Measurements from ENCODE around the gene LMX1A.

Gene LMX1A

GRCh38 chr1:165376041-165376810, 19.7 kb upstream of the LMX1A start (continued):
- TF ChIP-seq ZNF148 (tag by site-specific recombination; IDR thresholded peaks at IDR 0.05; ENCODE audit: borderline replicate concordance), result no peak
- no peak for TF ChIP-seq ZNF23 (tag by site-specific recombination; IDR thresholded peaks at IDR 0.05; ENCODE audit: borderline replicate concordance)
- no peak for TF ChIP-seq ZNF211 (tag by site-specific recombination; IDR thresholded peaks at IDR 0.05; ENCODE audit: low read depth)
- no peak for TF ChIP-seq ATF2 (tag by site-specific recombination; IDR thresholded peaks at IDR 0.05; ENCODE audit: low read depth)
- no peak for TF ChIP-seq AEBP2 (tag by site-specific recombination; IDR thresholded peaks at IDR 0.05; ENCODE audit: borderline replicate concordance)
- TF ChIP-seq ZNF621 (tag by site-specific recombination; IDR thresholded peaks at IDR 0.05), result no peak
- TF ChIP-seq PBX3 (CRISPR knock-in tag; IDR thresholded peaks at IDR 0.05), result no peak
- no peak for TF ChIP-seq ZNF473 (tag by site-specific recombination; IDR thresholded peaks at IDR 0.05)
- peak; percentile 59 for TF ChIP-seq ZBTB17 (tag by site-specific recombination; IDR thresholded peaks at IDR 0.05)
- no peak for TF ChIP-seq ZNF155 (tag by site-specific recombination; IDR thresholded peaks at IDR 0.05)

GRCh38 chr1:165375623-165376022, 19.1 kb upstream of the LMX1A start:
- TF ChIP-seq GLIS2 (tag by site-specific recombination; IDR thresholded peaks at IDR 0.05) (no peak), ZNF571 (tag by site-specific recombination; IDR thresholded peaks at IDR 0.05) (no peak), ZSCAN23 (tag by site-specific recombination; IDR thresholded peaks at IDR 0.05) (no peak), MEIS1 (CRISPR knock-in tag; IDR thresholded peaks at IDR 0.05; ENCODE audit: borderline replicate concordance) (no peak), PRDM6 (tag by site-specific recombination; IDR thresholded peaks at IDR 0.05) (peak; percentile 33; the same call in 1 of the 2 replicates), ZNF184 (tag by site-specific recombination; IDR thresholded peaks at IDR 0.05) (no peak), ZNF335 (tag by site-specific recombination; conservative IDR thresholded peaks at IDR 0.05) (0 out of 2 replicates have a peak, but pooled peaks have one; percentile 40)
- no peaks in the 10 kb centered on the region for H3K36me3 ChIP-seq (ENCODE audit: control insufficient read depth in 2 of 2, insufficient read depth in 1 of 2, low read length in 2 of 2)
- ChIA-PET CTCF (interaction anchor here (0.6 to 3.8 kb wide), 7 partner anchors 8 to 917 kb away, joined by 5 to 27 read pairs (median 8); no protein-coding TSS in a partner anchor), POLR2A (interaction anchor here (1.2 to 1.5 kb wide), 2 partner anchors 8 to 9 kb away, joined by 3 read pairs; no protein-coding TSS in a partner anchor)
- no peaks in the 10 kb centered on the region for H3K9me3 ChIP-seq (ENCODE audit: control insufficient read depth, insufficient read depth, low read depth, low read length)
- no peak overlapping the region for H3K4me3 ChIP-seq (ENCODE audit: low read depth, low read length)
- peaks cover 10% of the 10 kb centered on the region for H3K4me1 ChIP-seq (ENCODE audit: control insufficient read depth, insufficient read depth, low read length)
- peak overlapping the region; percentile 78 for H3K27ac ChIP-seq (ENCODE audit: extremely low read depth, low read depth, low read length)

Data from HEK293 (cell line).